HG02678 (cell line): ENCODE measurements around the gene DCAF15.

Experiments used
- ATAC-seq: cut with Tn5 transposase; IDR thresholded peaks from one replicate; pipeline ENCODE4 v1.9.1; 2021; ENCODE audit warnings: mild to moderate bottlenecking, moderate library complexity; ENCODE audit not compliant: unreplicated experiment

Gene DCAF15

DNA sequence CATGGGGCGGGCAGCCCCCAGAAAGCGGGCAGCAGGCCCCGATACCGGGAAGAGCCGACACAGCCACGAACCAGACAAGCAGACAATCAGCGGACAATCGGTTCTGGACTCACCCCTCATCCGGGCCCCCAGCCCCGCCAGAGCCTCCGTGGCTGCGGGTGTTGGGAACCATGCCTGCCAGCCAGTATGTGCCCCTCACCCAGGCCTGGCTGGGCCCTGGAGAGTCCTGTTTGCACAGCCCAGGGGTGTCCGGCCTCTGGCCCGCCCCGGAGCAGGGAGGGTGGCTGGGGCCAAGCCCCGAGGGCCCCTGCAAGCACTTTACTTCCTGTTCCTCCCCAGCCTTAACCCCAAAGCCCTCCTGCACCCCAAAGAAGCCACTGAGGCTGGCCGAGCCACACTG, 21.9 kb upstream of the DCAF15 start:
- ATAC-seq = no peak

GRCh38 chr19:13931391-13932148, 20.7 kb upstream of the DCAF15 start:
- ATAC-seq = no peak

- ATAC-seq = no peak
Observed at GRCh38 chr19:13932149-13932637, 20.1 kb upstream of the DCAF15 start.

- no peak for ATAC-seq
Observed at GRCh38 chr19:13932911-13933393, 19.4 kb upstream of the DCAF15 start.

DNA sequence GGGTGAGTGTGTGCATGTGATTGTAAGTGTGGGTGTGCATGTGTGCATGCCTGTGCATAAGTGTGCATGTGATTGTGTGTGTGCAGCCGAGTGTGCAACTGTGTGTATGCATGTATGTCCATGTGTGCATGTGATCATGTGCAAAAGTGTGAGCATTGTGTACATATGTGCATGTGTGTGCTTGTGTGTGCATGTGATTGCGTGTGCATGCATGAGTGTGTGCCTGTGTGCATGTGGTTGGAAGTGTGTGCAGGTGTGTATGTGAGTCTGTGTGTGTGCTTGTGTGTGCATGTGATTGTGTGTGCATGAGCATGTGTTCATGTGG, 17.6 kb upstream of the DCAF15 start:
- no peak for ATAC-seq

- no peak for ATAC-seq
Observed at GRCh38 chr19:13935765-13936510, 16.4 kb upstream of the DCAF15 start.

GRCh38 chr19:13937479-13938300, 14.6 kb upstream of the DCAF15 start:
- ATAC-seq = no peak

- ATAC-seq = no peak
Observed at GRCh38 chr19:13938301-13939064, 13.8 kb upstream of the DCAF15 start, which contains the start of gene PODNL1. TSS of gene PODNL1 (minus strand) at chr19:13938417. CDS start at chr19:13938181, 236 bp downstream.

DNA sequence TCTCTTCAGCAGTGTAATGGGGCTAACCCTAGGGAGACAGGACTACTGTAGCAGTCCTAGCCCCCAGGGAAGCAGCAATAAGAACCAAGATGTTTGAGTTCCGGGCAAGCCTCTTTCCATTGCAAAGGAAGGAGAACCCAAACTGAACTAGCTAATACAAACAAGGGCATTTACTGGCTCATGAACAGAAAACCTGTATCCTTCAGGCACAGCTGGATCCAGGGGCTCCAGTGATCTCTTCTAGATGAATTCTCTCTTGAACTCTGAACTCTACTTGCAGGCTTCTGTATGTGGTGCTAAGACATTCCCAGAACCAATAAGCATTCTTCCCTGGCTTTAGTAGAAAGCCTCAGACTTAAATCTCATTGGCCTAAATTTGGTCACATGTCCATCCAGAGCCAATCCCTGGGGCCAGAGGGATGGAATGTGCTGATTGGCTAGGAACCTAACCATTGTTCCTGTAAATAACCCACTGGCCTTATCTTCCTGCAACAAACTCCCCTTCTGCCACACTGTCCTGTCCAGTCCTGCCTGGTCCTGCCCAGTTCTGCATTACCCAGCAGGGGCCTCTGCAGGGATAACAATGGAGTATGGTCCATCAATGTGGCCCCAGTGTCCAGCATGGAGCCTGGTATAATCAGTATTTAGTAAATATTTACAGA, 10.2 kb upstream of the DCAF15 start:
- ATAC-seq = no peak

DNA sequence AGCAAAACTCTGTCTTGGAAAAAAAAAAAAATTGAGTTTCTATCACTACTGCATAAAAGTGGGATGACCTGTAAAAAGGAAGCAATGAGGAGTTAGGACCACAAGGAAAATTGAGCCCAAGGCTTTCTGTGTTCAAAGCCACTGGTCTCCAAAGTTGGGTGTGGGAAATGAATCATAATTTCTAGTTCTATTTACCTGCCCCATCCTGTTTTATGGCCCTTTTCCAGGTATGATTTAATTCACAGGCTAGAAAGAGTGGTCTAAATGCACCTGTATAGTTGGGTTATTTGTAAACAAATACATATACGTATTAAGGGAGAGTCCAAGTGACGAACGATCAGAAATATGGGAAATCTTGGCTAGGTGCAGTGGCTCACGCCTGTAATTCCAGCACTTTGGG, 5.9 kb upstream of the DCAF15 start:
- no peak for ATAC-seq

DNA sequence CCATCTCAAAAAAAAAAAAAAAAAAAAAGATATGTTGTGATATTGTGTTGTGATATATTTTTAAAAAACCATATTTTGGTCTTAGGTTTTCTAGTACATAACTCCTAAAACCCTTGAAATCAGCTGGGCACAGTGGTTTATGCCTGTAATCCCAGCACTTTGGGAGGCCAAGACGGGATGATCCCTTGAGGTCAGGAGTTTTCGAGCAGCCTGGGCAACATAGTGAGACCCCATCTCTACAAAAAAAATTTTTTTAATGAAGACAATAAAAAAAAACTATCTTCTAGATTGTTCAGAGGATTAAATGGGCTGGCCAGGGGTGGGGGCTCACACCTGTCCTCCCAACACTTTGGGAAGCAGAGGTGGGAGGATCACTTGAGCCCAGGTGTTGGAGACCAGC, 1.3 kb upstream of the DCAF15 start:
- no peak for ATAC-seq

DNA sequence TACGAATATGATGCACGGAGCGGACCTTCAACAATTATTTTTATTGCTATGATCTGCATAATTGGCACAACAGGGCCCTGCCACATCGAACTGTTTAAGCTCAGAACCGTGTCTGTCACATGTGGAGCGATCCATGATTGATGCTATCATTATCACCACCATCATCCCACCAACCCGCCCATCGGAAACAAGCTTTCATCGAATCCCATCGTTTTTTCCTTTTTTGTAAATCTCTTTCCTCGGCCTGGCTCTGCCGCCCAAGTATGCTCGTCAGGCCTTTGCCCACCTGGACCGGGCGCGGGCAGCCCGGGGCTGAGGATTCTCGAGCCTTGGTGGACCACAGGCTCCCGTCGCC, 533 bp upstream of the DCAF15 start:
- peak; percentile 1 for ATAC-seq

DNA sequence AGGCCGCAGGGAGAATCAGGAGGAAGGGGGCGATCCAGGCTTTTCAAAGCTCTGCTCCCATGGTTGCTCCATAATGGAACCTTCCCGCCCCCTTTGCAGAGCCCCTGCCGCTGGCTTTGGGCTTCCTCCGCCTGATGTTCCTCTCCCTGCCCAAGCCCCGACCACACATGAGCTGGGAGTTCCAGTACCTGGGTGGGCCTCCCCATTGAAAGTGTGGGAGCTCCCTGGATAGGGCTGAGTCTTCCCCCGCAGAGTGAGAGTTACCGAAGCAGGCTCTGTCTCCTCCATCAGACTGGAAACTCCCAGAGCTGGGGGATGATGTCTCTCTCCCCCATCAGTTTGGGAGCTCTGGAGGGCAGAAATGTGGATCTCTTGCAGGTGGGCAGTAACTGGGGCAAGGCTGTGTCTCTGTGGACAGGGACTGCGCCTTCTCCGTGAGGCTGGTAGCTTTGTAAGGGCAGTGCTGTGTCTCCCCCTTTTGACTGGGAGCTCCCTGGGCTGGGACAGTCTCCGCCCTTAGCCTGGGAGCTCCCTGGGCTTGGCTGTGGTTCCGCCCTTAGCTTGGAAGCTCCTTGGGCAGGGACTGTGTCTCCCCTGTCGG, 722 bp downstream of the DCAF15 start:
- ATAC-seq = no peak

- ATAC-seq = no peak
Observed at GRCh38 chr19:13954185-13954584, 1.9 kb downstream of the DCAF15 start.

- no peak for ATAC-seq
Observed at GRCh38 chr19:13955662-13956364, 3.5 kb downstream of the DCAF15 start.

DNA sequence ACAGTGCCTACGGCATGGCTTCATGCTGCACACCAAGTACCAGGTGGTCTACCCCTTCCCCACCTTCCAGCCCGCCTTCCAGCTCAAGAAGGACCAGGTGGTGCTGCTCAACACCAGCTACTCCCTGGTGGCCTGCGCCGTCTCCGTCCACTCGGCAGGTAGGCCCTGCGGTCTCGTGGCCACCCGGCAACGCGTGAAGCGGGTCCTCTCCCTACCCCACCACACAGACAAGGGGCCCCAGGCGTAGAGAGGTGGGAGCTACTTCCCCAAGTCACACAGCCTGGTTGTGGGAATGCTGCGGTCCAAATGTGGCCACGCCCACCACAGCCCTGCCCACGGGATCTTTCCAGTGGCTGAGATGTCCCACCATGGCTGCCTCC, 4.0 kb downstream of the DCAF15 start:
- ATAC-seq = no peak

DNA sequence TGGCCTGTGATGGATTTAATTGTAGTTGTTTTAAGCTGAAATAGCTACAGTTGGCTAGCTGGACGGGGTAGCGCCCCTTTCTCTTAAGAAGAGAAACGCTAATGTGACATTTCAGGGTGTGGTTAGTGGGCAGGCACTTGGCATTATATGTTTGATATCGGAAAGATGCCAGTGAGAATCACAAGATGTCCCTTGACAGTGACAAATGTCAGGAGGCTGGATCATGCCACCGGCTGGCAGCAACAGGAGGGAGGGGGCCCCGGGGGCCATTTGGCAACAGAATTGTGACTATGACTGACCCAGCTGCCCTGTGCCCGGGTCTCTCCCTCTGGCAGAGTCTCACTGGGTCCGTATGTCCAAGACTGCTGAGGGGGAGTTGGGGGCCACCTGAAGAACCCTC, 4.7 kb downstream of the DCAF15 start:
- no peak for ATAC-seq

DNA sequence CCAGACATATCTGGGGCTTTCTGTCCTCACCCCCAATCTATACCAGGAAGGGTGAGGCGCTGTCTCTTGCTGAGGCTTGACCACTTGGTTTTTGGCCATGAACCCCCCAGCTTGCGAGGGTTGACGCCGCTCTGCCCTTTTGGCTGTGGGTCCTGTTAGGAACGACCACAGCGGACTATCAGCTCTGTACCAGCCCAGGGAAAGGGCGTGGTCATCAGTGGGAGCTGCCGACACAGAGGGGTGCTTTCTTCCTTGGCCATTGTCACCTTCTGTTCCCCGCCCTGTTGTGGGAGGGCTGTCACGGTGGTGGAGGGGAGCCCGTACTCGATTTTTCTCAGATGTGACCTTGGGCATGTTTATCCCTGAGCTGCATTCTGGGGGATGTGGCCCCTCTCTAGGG, 5.7 kb downstream of the DCAF15 start:
- no peak for ATAC-seq
